Epidermal melanocyte (primary cell): ENCODE data around the gene PDE1C.
"Not testable (repeated sequence)": the region's sequence is repeated elsewhere in the genome, so short reads cannot be mapped to it uniquely, and the experiment has no call there.

Source experiments
- DNase-seq: peaks from one replicate; pipeline ENCODE4 v3.0.0; 2011; ENCODE audit warnings: low spot score; ENCODE audit not compliant: insufficient read length

Gene PDE1C

GRCh38 chr7:31853380-31853779 is 216.8 kb downstream of the PDE1C start:
- no peak for DNase-seq

- DNase-seq = no peak
These were observed 217.7 kb downstream of the PDE1C start for GRCh38 chr7:31852462-31852861.

- DNase-seq = no peak
These were observed 219.1 kb downstream of the PDE1C start for GRCh38 chr7:31851119-31851518.

GRCh38 chr7:31850601-31851000 is 219.6 kb downstream of the PDE1C start:
- DNase-seq = no peak

GRCh38 chr7:31850066-31850465 is 220.1 kb downstream of the PDE1C start:
- DNase-seq = no peak

GRCh38 chr7:31835471-31835870 is 234.7 kb downstream of the PDE1C start:
- no peak for DNase-seq

GRCh38 chr7:31833625-31834024 is 236.6 kb downstream of the PDE1C start:
- not testable (repeated sequence) for DNase-seq

- DNase-seq = no peak
These were observed 241.7 kb downstream of the PDE1C start for GRCh38 chr7:31828520-31828919.

GRCh38 chr7:31825576-31825975 is 244.6 kb downstream of the PDE1C start:
- no peak for DNase-seq

- DNase-seq = no peak
These were observed 251.2 kb downstream of the PDE1C start for GRCh38 chr7:31819031-31819430.

GRCh38 chr7:31816810-31817209 is 253.4 kb downstream of the PDE1C start:
- no peak for DNase-seq

- no peak for DNase-seq
These were observed 254.4 kb downstream of the PDE1C start for GRCh38 chr7:31815796-31816195.

- no peak for DNase-seq
These were observed 256.0 kb downstream of the PDE1C start for GRCh38 chr7:31814187-31814586.

GRCh38 chr7:31811650-31812461 is 258.4 kb downstream of the PDE1C start:
- DNase-seq = no peak

- no peak for DNase-seq
These were observed 264.9 kb downstream of the PDE1C start for GRCh38 chr7:31805209-31805818.

GRCh38 chr7:31796375-31796774 is 273.8 kb downstream of the PDE1C start:
- DNase-seq = no peak

GRCh38 chr7:31794851-31795344 is 275.3 kb downstream of the PDE1C start:
- no peak for DNase-seq

- no peak for DNase-seq
These were observed 278.3 kb downstream of the PDE1C start for GRCh38 chr7:31791881-31792280.

GRCh38 chr7:31788883-31789680 is 281.1 kb downstream of the PDE1C start:
- DNase-seq = no peak

- DNase-seq = no peak
These were observed 281.8 kb downstream of the PDE1C start for GRCh38 chr7:31788445-31788844.

GRCh38 chr7:31786326-31786725 is 283.9 kb downstream of the PDE1C start:
- DNase-seq = no peak

- DNase-seq = no peak
These were observed 285.1 kb downstream of the PDE1C start for GRCh38 chr7:31785101-31785500.
